ENCODE results near the gene XCL2.

XCL2 gene

DNA sequence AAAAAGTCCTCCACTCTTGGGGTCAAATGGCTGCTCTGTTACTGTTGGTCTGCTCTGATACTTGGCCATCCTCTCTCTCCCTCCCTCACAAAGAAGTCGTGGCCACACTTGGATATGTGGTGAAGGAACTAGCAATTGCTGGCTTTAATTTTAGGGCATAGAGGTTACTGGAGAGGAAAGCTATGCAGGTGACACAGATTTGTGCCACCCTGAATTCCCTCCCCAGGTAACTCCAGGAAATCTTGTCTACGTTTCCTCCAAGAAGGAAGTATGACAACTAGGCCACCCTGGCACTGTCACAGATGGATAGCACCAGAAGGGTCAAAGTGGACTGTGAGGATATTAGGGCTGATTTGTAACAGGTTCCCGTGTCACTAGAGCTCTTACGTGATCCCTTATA lies 36.0 kb downstream of the XCL2 start:
- H3K27ac ChIP-seq, result no peak overlapping the region
- TF ChIP-seq, protein P1, sequence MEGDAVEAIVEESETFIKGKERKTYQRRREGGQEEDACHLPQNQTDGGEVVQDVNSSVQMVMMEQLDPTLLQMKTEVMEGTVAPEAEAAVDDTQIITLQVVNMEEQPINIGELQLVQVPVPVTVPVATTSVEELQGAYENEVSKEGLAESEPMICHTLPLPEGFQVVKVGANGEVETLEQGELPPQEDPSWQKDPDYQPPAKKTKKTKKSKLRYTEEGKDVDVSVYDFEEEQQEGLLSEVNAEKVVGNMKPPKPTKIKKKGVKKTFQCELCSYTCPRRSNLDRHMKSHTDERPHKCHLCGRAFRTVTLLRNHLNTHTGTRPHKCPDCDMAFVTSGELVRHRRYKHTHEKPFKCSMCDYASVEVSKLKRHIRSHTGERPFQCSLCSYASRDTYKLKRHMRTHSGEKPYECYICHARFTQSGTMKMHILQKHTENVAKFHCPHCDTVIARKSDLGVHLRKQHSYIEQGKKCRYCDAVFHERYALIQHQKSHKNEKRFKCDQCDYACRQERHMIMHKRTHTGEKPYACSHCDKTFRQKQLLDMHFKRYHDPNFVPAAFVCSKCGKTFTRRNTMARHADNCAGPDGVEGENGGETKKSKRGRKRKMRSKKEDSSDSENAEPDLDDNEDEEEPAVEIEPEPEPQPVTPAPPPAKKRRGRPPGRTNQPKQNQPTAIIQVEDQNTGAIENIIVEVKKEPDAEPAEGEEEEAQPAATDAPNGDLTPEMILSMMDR (IDR thresholded peaks at IDR 0.05), result no peak
- TF ChIP-seq ZFX (IDR thresholded peaks at IDR 0.05; ENCODE audit: borderline replicate concordance), result no peak

DNA sequence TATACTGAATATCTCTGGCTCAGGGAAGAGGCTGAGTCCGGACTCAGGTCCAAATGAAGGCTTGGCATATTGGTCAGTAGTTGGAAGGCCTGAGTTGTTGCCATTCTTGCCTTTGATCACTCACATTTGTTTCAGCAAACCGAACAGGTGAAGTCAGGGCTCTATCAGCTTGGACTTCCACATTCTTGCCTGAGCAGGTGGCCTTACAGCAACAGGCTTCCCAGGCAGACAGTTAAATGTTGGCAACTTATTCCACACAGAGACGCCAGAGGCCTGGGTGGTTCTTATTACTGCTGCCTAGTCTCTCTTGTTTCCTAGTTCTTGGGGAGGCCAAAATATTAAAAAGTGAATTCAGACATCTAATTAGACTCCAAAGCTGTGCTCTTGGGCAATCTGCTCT lies 36.6 kb downstream of the XCL2 start:
- TF ChIP-seq, protein P1 (IDR thresholded peaks at IDR 0.05), result no peak
- no peak for TF ChIP-seq ZFX (IDR thresholded peaks at IDR 0.05; ENCODE audit: borderline replicate concordance)
- no peak overlapping the region for H3K27ac ChIP-seq

DNA sequence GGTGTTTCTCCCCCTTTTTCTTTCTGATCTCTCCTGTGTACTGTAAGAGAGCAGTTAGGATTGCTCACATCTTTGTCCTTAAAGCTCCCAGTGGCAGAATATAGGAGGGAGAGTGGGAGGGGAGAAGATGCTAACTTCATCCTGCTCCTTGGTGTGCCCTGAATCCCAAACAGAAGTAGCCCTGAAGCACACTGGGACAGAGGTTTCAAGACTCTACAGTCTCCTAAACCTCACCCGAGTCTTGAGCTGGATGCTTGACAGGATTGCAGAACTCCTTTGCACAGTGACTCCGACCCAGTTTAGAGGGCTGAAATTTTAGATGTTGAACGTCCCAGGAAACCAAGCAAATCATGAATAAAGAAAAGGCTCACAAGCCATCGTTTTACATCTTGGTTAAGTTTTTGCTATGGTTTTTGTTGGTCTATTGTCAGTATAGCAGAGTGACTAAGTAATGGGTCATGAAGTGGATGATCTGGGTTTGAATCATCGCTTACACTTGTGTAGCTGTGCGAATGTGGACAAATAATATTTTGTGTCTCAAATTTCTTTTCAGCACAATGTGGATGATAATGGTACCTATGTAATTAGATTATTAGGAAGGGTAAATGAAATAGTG lies 37.5 kb downstream of the XCL2 start:
- H3K27ac ChIP-seq, result no peak overlapping the region
- TF ChIP-seq, protein P1 (IDR thresholded peaks at IDR 0.05), result no peak
- no peak for TF ChIP-seq ZFX (IDR thresholded peaks at IDR 0.05; ENCODE audit: borderline replicate concordance)

DNA sequence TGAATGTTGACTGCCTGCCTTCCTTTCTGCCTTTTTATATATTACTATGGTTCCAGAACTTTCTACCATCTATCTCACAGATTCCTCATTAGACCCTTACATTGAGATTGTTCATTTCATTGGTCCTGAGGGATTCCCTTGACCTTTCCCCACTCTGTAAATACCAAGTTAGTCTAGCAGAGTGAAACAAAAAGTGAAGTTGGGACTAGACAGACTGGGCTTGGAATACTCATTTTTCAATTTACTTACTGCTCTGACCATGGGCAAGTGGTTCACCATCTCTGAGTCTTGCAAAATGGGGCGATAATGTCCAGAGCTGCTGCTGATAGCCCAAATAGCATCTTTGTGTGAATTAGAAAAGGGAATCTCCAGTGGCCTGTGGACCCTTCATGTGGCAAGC lies 38.8 kb downstream of the XCL2 start:
- TF ChIP-seq, protein P1 (IDR thresholded peaks at IDR 0.05), result no peak
- TF ChIP-seq ZFX (IDR thresholded peaks at IDR 0.05; ENCODE audit: borderline replicate concordance), result no peak
- H3K27ac ChIP-seq, result no peak overlapping the region

DNA sequence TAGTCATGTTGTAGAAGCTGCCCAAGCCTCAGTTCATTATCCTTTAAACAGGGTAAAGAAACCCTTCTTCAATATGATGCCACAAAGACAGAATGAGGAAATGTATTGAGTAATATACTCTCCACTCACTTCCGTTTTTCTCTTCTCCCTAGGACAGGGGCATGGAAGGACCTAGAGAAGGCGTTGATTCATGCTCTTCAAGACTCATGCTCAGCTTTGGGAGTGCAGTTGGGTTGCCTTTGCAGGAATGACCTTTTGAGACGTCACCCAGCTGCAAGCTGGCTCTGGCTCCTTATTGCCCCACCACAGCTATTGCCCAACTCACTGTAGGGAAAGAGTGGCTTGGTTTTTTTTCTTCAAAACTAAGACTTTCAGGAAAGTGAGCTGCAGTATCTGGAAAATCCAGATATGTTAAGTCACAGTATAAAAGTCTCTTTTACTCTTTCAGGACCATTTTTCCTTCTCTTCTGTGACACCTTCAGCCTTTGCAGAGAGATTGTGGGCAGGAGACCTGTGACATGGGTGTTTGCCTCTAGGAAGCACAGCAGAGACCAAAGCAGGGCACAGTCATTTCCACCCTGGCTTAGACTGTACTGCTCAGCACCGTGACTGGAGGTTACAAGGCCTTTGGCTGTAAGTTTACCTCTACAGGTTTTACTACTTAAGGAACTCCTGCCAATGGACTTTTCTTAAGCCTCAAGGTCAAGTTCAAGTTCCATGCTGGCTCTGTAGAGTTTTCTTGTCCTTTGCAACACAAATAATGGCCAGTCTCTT lies 39.5 kb downstream of the XCL2 start:
- H3K27ac ChIP-seq, result no peak overlapping the region
- TF ChIP-seq, protein P1 (IDR thresholded peaks at IDR 0.05), result no peak
- no peak for TF ChIP-seq ZFX (IDR thresholded peaks at IDR 0.05; ENCODE audit: borderline replicate concordance)

DNA sequence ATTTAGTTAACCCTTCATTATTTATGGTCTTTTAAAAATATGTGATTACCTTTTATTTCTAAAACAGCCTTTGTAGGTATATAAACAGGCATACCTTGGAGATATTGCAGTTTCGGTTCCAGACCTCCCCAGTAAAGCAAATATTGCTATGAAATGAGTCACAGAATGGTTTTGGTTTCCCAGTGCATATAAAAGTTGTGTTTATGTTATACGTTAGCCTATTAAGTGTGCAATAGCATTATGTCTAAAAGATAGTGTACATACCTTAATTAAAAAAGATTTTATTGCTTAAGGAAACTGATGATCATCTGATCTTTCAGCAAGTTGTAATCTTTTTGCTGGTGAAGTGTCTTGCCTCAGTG lies 44.1 kb downstream of the XCL2 start:
- H3K27ac ChIP-seq, result no peak overlapping the region
- no peak for TF ChIP-seq ZFX (IDR thresholded peaks at IDR 0.05; ENCODE audit: borderline replicate concordance)
- TF ChIP-seq, protein P1 (IDR thresholded peaks at IDR 0.05), result no peak

DNA sequence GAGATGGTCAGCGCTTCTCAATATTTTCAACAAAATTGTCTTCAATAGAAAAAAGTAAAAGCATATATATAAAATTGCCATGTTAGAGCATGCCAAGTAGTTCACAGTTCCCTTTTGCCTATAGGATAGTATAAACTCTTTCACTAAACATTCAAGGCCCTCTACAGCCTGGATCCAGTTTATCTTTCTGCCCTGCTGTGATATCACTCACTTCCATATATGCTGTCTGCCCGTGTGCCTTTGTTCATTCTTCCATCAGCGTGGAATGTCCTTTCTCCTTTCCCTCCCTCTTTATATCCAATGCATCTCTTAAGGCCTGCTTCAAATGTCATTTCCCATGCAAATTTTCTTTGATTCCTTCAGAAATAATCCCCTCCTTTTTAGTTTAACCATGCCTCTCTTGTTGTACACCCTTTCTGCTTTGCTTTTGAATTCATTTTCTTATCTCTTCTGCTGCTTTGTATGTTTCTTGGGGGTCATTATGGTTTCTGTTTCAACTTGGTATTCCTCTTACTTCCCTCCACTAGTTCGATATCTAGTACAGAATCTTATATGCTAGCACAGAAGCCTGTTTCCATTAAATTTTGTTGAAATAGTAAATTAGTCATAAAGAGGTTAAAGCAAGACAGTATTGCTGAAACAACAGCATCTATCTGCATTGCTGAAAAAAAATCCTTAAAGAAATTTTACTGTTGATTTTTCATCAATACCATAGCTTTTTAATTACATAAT lies 44.7 kb downstream of the XCL2 start:
- no peak overlapping the region for H3K27ac ChIP-seq
- TF ChIP-seq, protein P1 (IDR thresholded peaks at IDR 0.05), result no peak
- no peak for TF ChIP-seq ZFX (IDR thresholded peaks at IDR 0.05; ENCODE audit: borderline replicate concordance)

Measured in 22Rv1 (cell line).